ENCODE measurements around the gene GNB1L. TPM values are rescaled to one million over a fixed set of nuclear protein-coding genes. Genes with fewer than 3 reads are reported as not detected.

GNB1L gene
- total and polyA plus RNA-seq, 9 of the 15 experiments (the other 6 are each of a cell fraction or from before 2014, with no cell fraction given) = 0.56 to 50.5 (median 10.2) TPM

DNA sequence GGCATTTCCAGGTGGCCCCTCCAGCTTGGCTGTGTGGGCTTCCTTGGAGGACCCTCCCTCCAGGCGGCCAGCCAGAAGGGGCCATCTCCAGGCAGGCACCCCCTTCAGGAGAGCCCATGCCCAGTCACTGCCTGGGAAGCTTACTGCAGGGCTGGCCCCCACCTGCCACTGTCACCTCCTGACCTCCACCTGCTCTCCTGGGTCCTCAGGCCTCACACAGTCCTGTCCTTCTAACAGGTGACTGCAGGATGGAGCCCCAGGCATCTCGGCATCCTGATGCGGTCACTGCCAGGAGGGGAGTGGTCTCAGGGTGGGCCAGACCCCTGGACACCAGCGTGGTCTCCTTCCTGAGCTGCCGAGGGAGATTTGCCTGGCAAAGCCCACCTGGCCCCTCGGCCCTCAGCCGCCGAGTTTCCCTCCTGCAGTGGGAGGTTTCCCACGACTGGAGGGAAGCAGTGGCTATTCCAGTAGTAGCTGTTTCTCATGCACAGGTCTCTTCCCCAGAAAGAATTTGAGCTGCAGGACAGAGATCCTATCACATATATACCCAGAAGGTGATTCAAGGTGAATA lies 81.1 kb downstream of the GNB1L start (continued):
- TF ChIP-seq, protein P1, sequence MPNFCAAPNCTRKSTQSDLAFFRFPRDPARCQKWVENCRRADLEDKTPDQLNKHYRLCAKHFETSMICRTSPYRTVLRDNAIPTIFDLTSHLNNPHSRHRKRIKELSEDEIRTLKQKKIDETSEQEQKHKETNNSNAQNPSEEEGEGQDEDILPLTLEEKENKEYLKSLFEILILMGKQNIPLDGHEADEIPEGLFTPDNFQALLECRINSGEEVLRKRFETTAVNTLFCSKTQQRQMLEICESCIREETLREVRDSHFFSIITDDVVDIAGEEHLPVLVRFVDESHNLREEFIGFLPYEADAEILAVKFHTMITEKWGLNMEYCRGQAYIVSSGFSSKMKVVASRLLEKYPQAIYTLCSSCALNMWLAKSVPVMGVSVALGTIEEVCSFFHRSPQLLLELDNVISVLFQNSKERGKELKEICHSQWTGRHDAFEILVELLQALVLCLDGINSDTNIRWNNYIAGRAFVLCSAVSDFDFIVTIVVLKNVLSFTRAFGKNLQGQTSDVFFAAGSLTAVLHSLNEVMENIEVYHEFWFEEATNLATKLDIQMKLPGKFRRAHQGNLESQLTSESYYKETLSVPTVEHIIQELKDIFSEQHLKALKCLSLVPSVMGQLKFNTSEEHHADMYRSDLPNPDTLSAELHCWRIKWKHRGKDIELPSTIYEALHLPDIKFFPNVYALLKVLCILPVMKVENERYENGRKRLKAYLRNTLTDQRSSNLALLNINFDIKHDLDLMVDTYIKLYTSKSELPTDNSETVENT (CRISPR knock-in tag; IDR thresholded peaks at IDR 0.05) = peak; percentile 86
- TF ChIP-seq, protein P2, sequence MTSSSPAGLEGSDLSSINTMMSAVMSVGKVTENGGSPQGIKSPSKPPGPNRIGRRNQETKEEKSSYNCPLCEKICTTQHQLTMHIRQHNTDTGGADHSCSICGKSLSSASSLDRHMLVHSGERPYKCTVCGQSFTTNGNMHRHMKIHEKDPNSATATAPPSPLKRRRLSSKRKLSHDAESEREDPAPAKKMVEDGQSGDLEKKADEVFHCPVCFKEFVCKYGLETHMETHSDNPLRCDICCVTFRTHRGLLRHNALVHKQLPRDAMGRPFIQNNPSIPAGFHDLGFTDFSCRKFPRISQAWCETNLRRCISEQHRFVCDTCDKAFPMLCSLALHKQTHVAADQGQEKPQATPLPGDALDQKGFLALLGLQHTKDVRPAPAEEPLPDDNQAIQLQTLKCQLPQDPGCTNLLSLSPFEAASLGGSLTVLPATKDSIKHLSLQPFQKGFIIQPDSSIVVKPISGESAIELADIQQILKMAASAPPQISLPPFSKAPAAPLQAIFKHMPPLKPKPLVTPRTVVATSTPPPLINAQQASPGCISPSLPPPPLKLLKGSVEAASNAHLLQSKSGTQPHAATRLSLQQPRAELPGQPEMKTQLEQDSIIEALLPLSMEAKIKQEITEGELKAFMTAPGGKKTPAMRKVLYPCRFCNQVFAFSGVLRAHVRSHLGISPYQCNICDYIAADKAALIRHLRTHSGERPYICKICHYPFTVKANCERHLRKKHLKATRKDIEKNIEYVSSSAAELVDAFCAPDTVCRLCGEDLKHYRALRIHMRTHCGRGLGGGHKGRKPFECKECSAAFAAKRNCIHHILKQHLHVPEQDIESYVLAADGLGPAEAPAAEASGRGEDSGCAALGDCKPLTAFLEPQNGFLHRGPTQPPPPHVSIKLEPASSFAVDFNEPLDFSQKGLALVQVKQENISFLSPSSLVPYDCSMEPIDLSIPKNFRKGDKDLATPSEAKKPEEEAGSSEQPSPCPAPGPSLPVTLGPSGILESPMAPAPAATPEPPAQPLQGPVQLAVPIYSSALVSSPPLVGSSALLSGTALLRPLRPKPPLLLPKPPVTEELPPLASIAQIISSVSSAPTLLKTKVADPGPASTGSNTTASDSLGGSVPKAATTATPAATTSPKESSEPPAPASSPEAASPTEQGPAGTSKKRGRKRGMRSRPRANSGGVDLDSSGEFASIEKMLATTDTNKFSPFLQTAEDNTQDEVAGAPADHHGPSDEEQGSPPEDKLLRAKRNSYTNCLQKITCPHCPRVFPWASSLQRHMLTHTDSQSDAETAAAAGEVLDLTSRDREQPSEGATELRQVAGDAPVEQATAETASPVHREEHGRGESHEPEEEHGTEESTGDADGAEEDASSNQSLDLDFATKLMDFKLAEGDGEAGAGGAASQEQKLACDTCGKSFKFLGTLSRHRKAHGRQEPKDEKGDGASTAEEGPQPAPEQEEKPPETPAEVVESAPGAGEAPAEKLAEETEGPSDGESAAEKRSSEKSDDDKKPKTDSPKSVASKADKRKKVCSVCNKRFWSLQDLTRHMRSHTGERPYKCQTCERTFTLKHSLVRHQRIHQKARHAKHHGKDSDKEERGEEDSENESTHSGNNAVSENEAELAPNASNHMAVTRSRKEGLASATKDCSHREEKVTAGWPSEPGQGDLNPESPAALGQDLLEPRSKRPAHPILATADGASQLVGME (CRISPR knock-in tag; IDR thresholded peaks at IDR 0.05) = peak; percentile 27; the same call in 1 of the 2 replicates
